HG03457 (cell line): Measurements from ENCODE around the gene ARHGAP45.
"Not testable (repeated sequence)": the region's sequence is repeated elsewhere in the genome, so short reads cannot be mapped to it uniquely, and the experiment has no call there.

Experiments
- ATAC-seq: cut with Tn5 transposase; IDR thresholded peaks from one replicate; pipeline ENCODE4 v1.9.1; 2021; ENCODE audit warnings: moderate number of reproducible peaks; ENCODE audit not compliant: unreplicated experiment

Gene ARHGAP45, protein sequence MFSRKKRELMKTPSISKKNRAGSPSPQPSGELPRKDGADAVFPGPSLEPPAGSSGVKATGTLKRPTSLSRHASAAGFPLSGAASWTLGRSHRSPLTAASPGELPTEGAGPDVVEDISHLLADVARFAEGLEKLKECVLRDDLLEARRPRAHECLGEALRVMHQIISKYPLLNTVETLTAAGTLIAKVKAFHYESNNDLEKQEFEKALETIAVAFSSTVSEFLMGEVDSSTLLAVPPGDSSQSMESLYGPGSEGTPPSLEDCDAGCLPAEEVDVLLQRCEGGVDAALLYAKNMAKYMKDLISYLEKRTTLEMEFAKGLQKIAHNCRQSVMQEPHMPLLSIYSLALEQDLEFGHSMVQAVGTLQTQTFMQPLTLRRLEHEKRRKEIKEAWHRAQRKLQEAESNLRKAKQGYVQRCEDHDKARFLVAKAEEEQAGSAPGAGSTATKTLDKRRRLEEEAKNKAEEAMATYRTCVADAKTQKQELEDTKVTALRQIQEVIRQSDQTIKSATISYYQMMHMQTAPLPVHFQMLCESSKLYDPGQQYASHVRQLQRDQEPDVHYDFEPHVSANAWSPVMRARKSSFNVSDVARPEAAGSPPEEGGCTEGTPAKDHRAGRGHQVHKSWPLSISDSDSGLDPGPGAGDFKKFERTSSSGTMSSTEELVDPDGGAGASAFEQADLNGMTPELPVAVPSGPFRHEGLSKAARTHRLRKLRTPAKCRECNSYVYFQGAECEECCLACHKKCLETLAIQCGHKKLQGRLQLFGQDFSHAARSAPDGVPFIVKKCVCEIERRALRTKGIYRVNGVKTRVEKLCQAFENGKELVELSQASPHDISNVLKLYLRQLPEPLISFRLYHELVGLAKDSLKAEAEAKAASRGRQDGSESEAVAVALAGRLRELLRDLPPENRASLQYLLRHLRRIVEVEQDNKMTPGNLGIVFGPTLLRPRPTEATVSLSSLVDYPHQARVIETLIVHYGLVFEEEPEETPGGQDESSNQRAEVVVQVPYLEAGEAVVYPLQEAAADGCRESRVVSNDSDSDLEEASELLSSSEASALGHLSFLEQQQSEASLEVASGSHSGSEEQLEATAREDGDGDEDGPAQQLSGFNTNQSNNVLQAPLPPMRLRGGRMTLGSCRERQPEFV

DNA sequence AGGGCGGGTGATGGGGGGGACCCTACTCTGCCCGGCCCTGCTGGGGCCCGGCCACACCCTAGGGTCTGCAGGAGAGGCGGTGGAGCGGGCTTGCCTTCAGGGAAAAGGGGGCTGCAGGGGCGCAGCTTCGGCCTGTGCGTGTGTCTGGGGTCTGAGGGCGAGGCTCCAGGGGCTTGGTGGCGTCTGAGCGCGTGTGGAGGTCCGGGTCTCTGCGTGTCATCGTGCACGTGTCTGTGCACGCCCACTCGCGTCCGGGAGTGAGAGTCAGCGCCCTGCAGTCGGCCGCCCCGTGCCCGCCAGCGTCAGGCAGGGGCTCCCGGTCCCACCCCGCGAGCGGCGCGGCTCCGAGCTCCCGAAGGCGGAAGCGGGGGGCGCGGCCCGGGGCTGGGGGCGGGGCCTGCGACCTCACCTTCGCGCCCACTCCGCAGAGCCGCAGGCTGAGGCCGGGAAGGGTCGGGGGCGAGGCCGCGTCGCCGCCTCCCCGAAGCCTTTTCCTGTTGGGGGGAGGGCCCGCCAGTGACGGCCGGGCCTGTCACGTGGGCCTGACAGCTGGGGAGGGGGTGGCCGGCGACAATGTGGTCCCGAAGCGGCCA is at the start of gene ARHGAP45:
TSS of gene ARHGAP45 (plus strand) at position 420 of the 593 bp plus-strand sequence. CDS start 239 bp downstream, outside the sequence.
- ATAC-seq = no peak

DNA sequence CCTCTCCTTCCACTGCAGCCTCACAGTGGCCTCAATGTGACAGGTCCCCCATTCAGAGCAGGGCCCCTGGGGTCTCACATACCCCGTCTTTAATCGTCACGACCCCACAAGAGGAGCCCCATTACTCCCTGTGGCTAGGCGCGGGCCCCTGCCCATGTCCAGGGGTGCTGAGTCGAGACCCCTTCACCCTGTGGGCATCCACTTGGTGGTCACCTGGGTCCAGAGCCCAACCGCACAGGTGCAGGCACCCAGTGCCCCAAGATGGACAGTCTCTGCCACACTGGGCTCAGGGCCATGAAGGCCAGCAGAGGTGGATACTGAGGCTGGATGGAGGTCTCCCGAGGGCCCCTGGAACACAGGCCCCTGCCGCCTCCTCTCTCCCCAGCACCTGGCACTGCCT is 49.1 kb upstream of the ARHGAP45 start:
- no peak for ATAC-seq

DNA sequence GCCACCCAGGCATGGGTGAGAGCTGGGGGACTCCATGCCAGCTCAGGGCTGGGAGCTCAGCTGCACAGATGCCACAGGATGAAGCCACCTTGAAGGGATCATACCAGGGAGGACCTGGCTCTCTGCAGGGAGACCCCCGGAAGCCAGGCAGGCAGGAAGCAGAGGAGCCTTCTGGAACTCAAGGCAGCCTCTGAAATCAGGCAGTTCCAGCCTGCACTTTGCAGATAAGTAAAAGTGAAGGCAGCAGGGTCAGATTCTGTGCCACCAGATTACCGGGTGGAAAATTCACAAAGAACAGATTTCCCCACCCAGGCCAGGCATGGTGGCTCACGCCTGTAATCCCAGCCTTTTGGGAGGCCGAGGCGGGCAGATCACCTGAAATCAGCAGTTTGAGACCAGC is 48.6 kb upstream of the ARHGAP45 start:
- ATAC-seq = no peak

DNA sequence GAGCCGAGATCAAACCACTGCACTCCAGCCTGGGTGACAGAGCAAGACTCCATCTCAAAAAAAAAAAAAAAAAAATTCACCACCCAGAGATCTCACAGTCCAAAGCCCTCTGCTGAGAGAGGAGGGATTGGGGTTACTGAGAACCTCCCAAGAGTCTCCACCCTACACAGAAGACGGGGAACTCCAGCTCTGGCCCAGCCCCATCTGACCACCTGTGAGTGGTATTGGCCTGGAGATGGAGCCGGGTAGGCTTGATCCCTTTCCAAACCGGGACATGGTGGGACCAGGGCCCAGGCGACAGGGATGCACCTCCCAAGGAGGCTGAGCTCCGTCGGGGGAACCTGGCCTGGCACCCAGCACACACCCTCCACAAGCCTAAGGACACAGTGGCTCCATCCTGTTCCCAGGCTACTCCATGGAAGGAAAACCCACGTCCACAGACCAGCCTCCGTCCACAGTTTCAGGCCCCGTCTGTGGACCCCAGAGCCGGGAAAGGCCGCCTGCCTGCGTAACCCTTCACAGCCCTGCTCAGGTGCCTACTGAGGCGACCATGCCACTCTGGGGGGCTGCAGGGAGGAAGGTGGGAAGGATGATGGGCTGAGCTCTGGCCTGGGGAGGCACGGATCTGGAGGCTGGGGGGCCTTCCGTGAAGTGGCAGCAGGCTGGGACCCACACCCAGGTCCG is 47.9 kb upstream of the ARHGAP45 start:
- ATAC-seq = no peak

DNA sequence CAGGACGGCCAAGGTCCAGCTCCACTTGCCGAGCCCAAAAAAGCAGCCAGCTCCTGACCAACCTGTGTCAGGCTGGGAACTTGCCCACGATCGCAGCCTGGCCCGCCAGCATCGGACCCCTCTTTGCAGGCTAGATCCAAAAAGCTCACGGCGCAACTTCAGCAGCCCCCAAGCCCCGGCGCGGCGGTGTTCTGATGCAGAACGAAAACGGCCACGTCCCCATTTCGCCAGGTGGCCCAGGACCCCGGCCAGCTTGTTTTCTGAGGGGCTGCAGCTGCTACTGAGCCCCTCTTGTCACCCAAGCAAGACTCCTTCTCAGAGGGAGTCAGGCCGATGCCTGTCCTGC is 47.4 kb upstream of the ARHGAP45 start:
- no peak for ATAC-seq

DNA sequence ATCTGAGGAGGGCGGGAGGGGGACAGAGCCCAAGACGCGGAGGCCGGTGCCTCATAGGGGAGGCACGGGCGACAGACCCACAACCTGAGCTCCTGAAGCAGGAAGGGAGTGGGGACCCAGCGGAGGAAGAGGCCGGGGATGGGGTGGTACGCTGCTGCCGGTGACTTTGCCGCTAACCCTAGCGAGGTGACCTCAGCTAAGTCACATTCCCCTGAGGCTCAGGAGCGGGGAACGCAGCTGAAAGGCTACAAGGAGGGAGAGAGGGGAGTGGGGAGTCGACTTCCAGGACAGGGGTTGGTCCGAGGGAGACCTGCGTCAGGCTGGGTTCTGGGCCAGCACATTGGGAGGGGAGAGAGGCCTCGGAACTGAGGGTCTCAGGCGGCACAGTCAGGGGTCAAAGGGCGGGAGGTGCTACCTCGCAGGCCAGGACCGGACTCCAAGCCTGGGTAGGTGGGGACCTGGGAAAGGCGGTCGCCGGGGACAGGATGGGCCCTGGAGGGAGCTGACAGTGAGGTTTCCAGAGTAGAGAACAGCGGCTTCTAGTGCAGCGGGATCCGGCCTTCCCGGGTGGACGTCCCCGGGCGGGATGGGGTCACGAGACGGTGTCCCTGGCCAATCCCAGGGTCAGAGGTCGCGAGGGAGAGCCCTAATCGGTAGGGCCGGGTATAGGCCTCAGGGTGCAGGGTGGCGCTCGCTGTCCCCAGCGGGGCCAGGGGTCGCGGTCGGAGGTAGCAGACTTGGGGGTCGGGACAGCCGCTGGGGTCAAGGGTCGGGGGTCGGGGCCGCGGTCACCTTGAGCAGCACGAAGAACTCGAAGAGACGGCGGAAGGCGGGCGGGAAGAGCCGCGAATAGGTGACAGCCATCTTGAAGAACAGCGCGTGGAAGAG is 46.7 kb upstream of the ARHGAP45 start:
- no peak for ATAC-seq

DNA sequence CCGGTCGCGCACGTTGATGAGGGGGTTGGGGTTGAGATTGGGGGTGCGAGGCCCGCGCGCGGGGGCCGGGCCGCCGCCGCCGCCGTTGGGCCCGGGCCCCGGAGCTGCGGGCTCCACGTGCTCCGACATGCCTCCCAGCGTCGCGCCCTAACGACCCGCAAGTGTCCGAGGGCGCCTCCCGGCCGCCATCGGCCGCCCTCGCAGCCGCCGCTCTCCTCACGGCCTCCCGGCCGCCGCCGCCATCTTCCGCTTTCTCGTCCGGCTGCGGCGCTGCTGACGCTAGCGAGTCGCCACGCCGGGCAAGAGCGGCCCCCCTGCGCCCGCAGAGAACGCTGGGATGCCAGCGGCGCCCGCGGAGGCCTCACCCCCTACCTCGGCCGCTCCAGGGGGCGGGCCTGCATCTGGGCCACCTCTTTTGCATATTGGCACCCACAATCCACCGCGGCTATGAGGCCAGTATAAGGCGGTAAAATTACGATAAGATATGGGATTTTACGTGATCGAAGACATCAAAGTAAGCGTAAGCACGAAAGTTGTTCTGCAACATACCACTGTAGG is 46.0 kb upstream of the ARHGAP45 start, which contains the start of gene TMEM259:
TSS of gene TMEM259 (minus strand) at position 256 of the 558 bp plus-strand sequence. CDS start at position 129, 127 bp downstream.
- ATAC-seq = peak; percentile 63

DNA sequence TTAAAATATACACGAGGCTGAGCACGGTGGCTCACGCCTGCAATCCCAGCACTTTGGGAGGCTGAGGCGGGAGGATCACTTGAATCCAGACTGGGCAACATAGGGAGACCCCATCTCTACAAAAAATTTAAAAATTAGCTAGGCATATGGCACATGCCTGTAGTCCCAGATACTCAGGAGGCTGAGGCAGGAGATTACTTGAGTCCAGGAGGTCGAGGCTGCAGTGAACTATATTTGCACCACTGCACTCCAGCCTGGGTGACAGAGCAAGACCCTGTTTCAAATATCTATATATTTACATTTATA is 43.1 kb upstream of the ARHGAP45 start:
- not testable (repeated sequence) for ATAC-seq

DNA sequence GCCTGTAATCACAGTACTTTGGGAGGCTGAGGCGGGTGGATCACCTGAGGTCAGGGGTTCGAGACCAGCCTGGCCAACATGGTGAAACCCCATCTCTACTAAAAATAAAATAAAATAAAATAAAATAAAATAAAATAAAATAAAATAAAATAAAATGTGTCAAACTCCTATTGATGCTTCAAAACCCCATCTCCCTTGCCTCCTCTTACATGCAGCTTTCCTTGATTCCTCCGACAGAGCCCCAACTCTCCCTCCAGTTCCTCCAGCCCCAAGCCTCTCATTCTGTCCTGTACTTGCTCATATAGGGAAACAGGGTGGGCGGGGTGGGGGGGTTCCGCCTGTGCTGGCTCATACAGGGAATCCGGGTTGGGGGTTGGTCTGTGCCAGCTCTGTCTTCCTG is 41.9 kb upstream of the ARHGAP45 start:
- not testable (repeated sequence) for ATAC-seq

DNA sequence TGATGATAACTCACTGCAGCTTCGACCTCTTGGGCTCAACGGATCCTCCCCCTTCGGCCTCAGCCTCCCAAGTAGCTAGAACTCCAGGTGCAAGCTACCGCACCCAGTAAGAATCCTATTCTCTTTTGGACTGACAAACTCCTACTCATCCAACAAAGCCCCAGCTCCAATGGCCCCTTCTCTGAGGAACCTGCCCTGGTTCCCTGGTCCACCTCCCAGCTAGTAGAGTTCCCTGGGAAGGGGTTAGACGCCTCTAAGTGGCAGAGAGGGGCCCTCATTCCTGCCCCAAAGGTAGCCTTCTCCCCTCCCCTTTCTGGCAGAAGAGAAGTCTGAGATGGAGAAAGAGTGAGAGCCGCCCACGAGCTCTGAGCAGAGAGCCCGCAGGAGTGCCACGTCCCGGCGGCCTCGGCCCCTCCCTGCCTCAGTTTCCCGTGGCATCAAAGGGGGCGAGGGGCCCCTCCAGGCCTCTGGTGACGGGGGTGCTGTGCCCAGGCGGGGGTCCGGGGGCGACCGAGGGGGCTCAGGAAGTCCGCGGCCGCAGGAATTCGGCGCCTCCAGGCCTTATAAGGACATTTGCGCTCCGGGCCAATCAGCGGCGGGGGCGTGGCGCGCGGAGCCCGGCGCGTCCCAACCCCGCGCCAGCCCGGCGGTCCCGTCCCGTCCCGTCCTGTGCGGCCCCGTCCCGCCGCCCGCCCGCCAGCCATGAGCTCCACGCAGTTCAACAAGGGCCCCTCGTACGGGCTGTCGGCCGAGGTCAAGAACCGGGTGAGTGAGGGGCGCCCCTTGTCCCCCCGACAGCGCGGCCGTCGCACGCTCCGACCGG is 40.8 kb upstream of the ARHGAP45 start, which contains the start of gene CNN2:
TSS of gene CNN2 (plus strand) at position 649 of the 823 bp plus-strand sequence. CDS start at position 703, 54 bp downstream.
- no peak for ATAC-seq

DNA sequence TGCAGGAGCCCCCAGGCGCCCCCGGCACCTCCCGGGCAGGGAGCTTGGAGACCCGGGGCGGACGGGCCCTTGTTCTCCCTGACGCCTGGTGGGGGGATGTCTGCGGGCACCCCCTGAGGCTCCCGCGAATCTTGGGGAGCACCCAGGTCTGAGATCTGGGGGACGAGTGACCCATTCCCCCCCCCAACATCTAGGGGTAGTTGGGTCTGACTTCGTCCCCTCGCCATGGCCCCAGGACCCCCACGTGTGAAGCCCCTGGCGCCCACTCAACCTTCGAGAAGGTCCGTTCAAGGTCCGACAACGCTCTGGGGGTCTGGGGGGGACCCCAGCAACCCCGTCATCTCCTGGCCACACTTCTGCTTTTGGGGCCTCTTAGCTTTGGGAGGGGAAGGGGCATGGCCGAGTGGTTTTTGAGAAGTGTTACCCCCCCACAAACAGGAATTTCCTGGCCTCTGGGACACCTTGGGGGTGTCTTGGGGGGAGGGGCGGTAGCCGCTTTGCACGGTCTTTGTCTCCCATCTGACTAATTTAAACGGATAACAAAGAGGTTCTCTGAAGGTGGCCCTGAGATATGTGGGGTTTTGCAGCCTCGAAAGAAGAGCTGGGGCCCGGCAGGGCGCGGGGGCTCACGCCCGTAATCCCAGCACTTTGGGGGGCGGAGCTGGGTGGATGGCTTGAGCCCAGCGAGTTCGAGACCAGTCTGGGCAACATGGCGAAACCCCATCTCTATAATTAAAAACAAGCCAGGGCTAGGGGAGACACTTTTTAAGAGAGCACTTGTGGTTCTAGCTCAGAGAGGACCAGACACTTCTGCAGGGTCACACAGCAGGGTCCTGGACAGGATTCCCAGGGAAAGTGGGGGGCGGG is 40.0 kb upstream of the ARHGAP45 start:
- ATAC-seq = no peak

DNA sequence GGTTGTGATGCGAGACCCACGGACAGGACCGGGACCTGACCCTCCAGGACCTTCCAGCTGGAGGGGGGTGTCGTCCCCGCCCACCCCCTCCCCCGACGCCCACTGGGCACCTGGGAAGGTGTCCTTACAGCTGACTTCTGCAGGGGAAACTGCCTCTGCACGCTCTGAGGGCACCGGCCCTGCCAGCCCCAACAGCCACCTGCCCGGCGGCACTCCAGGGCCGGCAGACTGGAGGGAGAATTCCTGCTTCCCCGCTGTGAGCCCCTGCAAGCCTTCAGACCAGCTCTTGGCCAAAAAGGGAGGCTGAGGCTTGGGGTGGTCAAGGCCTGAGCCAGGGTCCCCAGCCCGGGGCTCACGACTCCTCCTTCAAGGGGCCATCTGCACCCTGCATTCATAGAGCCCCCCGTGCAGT is 39.3 kb upstream of the ARHGAP45 start:
- no peak for ATAC-seq

DNA sequence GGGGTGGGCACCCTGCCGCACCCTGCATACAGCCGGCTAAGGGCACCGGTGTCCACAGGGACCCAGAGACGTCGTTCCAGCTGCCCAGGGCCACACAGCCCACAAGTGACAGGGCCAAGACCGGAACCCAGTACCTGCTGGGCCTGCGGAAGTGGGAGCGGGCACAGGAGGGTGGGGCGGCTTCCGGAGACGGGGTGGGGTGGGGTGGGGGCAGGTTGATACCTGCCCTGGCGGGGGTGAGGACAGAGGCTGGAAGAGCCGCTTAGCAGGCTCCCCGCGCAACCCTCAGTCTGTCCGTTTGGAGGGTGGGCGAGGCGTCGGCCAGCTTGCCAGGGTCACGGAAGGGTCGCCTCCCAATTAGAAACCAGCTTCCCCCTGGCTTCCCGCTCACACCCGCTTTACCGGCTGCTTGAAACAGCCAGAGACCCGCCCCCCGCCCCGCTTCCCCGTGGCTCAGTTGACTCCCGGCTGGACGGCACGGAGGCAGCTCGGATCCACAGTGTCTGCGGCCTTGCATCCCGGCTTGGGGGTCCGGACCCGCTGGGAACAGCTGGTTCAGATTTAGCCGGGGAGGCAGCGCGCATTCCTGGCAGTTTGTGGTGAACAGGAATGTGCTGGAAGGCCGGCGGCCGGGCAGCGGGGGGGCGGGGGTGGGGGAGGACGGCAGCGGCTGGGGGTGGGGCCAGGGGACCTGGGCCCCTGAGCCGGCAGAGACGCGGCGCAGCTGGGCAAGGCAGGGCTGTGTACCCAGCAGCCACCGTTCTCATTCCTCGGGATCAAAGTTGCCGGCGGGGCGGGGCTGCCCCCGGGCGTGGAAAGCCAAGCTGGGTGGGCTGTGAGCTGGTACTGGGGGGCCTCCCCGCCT is 38.7 kb upstream of the ARHGAP45 start:
- no peak for ATAC-seq

DNA sequence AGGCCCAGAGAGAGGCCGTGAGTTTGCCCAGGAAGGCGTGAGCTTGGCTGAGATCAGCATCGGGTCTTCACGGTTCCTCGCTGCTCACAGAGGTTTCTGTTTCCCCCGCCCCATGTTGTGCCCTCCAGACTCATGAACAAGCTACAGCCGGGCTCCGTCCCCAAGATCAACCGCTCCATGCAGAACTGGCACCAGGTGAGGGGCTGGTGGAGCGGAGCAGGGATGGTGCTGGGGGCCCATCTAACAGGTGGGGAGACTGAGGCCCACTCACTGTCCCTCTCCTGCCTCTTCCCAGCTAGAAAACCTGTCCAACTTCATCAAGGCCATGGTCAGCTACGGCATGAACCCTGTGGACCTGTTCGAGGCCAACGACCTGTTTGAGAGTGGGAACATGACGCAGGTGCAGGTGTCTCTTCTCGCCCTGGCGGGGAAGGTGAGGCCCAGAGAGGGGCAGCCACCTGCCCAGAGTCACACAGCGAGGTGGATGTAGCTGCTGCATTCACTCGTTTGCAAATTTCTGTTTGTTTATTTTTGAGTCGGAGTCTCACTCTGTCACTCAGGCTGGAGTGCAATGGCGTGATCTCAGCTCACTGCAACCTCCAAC is 34.6 kb upstream of the ARHGAP45 start:
- no peak for ATAC-seq

DNA sequence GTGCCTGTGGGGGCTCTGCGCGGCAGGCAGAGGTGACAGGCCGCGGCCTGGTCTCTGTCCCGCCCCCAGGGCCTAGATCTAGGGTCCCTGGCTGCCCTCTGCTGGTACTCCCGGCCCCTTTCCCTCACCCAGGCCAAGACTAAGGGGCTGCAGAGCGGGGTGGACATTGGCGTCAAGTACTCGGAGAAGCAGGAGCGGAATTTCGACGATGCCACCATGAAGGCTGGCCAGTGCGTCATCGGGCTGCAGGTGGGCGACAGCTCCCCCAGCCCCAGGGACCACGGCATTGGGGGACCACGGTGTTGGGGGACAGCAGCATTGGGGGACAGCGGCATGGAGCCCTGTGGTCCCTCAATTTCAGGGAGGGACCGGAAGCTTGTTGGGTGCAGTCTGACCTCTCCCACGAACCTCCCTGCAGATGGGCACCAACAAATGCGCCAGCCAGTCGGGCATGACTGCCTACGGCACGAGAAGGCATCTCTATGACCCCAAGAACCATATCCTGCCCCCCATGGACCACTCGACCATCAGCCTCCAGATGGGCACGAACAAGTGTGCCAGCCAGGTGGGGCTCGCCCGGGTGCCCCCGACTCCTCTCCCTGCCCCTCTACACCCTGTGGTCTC is 30.9 kb upstream of the ARHGAP45 start:
- no peak for ATAC-seq
